H9 (cell line): ENCODE results near the gene ANO9. TPM values are rescaled to one million over a fixed set of nuclear protein-coding genes. Genes with fewer than 3 reads are reported as not detected.
A peak's percentile ranks its signal among the peaks of the same experiment; 100 is the strongest.

Source experiments
- DNase-seq: peaks from one replicate; pipeline ENCODE4 v3.0.0-alpha.2; 2017
- H2AFZ ChIP-seq: one replicate; pipeline ENCODE4 v1.6.1; 2013; ENCODE audit warnings: mild to moderate bottlenecking, low read length, control low read depth, moderate library complexity
- H2AK5ac ChIP-seq: 2 replicates; pipeline ENCODE4 v1.6.1; 2013; ENCODE audit warnings: low read length, control low read depth, mixed read lengths; ENCODE audit not compliant: insufficient read length
- H2BK120ac ChIP-seq: one replicate; pipeline ENCODE4 v1.6.1; 2013; ENCODE audit warnings: low read depth, mild to moderate bottlenecking, low read length, control low read depth, inconsistent platforms; ENCODE audit not compliant: poor library complexity, severe bottlenecking
- H2BK12ac ChIP-seq: 2 replicates; pipeline ENCODE4 v1.6.1; 2013; ENCODE audit warnings: low read length, control low read depth, mixed read lengths, low read depth; ENCODE audit not compliant: insufficient read length
- H2BK15ac ChIP-seq: 2 replicates; pipeline ENCODE4 v1.6.1; 2013; ENCODE audit warnings: low read depth, low read length, control low read depth
- H2BK20ac ChIP-seq: one replicate; pipeline ENCODE4 v1.6.1; 2013; ENCODE audit warnings: low read depth, mild to moderate bottlenecking, low read length, control low read depth, inconsistent platforms; ENCODE audit not compliant: poor library complexity, severe bottlenecking
- H2BK5ac ChIP-seq: 2 replicates; pipeline ENCODE4 v1.6.1; 2013; ENCODE audit warnings: low read length, control low read depth, mixed read lengths; ENCODE audit not compliant: insufficient read length
- H3K14ac ChIP-seq: 2 replicates; pipeline ENCODE4 v1.6.1; 2013; ENCODE audit warnings: low read length, control low read depth; ENCODE audit not compliant: insufficient read depth
- H3K18ac ChIP-seq: 2 replicates; pipeline ENCODE4 v1.6.1; 2013; ENCODE audit warnings: low read depth, mild to moderate bottlenecking, mixed read lengths, low read length, control low read depth; ENCODE audit not compliant: insufficient read length
- H3K23ac ChIP-seq: 2 replicates; pipeline ENCODE4 v1.6.1; 2013; ENCODE audit warnings: low read length, control low read depth, mixed read lengths, low read depth; ENCODE audit not compliant: insufficient read length
- H3K23me2 ChIP-seq: 2 replicates; pipeline ENCODE4 v1.6.1; 2013; ENCODE audit warnings: low read depth, mild to moderate bottlenecking, mixed read lengths, low read length, control low read depth; ENCODE audit not compliant: insufficient read length, poor library complexity, severe bottlenecking
- H3K27ac ChIP-seq: 2 replicates; pipeline ENCODE4 v1.5.1; 2013; ENCODE audit warnings: low read length, control low read depth, mixed read lengths, low read depth; ENCODE audit not compliant: insufficient read length
- H3K27me3 ChIP-seq: 2 replicates; pipeline ENCODE4 v1.6.1; 2013; ENCODE audit warnings: low read length, control low read depth, inconsistent platforms; ENCODE audit not compliant: insufficient read depth
- H3K4ac ChIP-seq: 2 replicates; pipeline ENCODE4 v1.6.1; 2013; ENCODE audit warnings: low read depth, mild to moderate bottlenecking, control low read depth, inconsistent platforms, low read length, moderate library complexity
- H3K4me1 ChIP-seq: 2 replicates; pipeline ENCODE4 v1.6.1; 2013; ENCODE audit warnings: low read length, control low read depth, inconsistent platforms; ENCODE audit not compliant: insufficient read depth
- H3K4me2 ChIP-seq: 2 replicates; pipeline ENCODE4 v1.6.1; 2013; ENCODE audit warnings: low read length, control low read depth, mixed read lengths; ENCODE audit not compliant: insufficient read length, insufficient read depth
- H3K56ac ChIP-seq: 2 replicates; pipeline ENCODE4 v1.6.1; 2013; ENCODE audit warnings: low read depth, mild to moderate bottlenecking, mixed read lengths, low read length, control low read depth; ENCODE audit not compliant: insufficient read length
- H3K79me1 ChIP-seq: 2 replicates; pipeline ENCODE4 v1.6.1; 2013; ENCODE audit warnings: low read depth, mild to moderate bottlenecking, moderate library complexity, low read length, control low read depth, inconsistent platforms; ENCODE audit not compliant: insufficient read depth, poor library complexity, severe bottlenecking
- H3K79me2 ChIP-seq: 2 replicates; pipeline ENCODE4 v1.6.1; 2013; ENCODE audit warnings: low read length, control low read depth, inconsistent platforms; ENCODE audit not compliant: insufficient read depth
- H3K9ac ChIP-seq: 2 replicates; pipeline ENCODE4 v1.6.1; 2013; ENCODE audit warnings: low read length, control low read depth, mixed read lengths; ENCODE audit not compliant: insufficient read length; ENCODE audit errors: extremely low read depth
- H3K9me3 ChIP-seq: one replicate; pipeline ENCODE4 v1.6.1; 2013; ENCODE audit warnings: low read depth, low read length, inconsistent platforms; ENCODE audit not compliant: control insufficient read depth
- H3T11ph ChIP-seq: one replicate; pipeline ENCODE4 v1.6.1; 2013; ENCODE audit warnings: mild to moderate bottlenecking, low read length, control low read depth, inconsistent platforms
- H4K20me1 ChIP-seq: one replicate; pipeline ENCODE4 v1.6.1; 2013; ENCODE audit not compliant: control insufficient read depth, insufficient read length, insufficient read depth
- H4K5ac ChIP-seq: 2 replicates; pipeline ENCODE4 v1.6.1; 2013; ENCODE audit warnings: low read depth, mild to moderate bottlenecking, mixed read lengths, low read length, control low read depth; ENCODE audit not compliant: insufficient read length
- H4K8ac ChIP-seq: replicated peaks from 2 replicates; pipeline ENCODE4 v1.6.1; 2013; ENCODE audit warnings: low read length, control low read depth, mixed read lengths, low read depth; ENCODE audit not compliant: insufficient read length
- H4K91ac ChIP-seq: 2 replicates; pipeline ENCODE4 v1.6.1; 2013; ENCODE audit warnings: low read depth, mild to moderate bottlenecking, moderate library complexity, mixed read lengths, low read length, control low read depth; ENCODE audit not compliant: insufficient read length
- H3K27ac Mint-ChIP-seq, 3 experiments: 2 replicates in 2 of 3; 3 replicates in 1 of 3; pipeline ENCODE4 v1.8.0; 2020 to 2021; ENCODE audit warnings: mixed read lengths in 3 of 3, mild to moderate bottlenecking in 1 of 3, moderate library complexity in 1 of 3
- H3K27me3 Mint-ChIP-seq: 2 replicates; pipeline ENCODE4 v1.8.0; 2021; ENCODE audit warnings: low read depth, mild to moderate bottlenecking, moderate library complexity, mixed read lengths
- H3K36me3 Mint-ChIP-seq, 3 experiments: 2 replicates in 2 of 3; 3 replicates in 1 of 3; pipeline ENCODE4 v1.8.0; 2020 to 2021; ENCODE audit warnings: low read depth in 3 of 3, mixed read lengths in 3 of 3; ENCODE audit not compliant: insufficient read depth in 1 of 3
- H3K4me1 Mint-ChIP-seq, 2 experiments: 2 replicates each; pipeline ENCODE4 v1.8.0; 2020; ENCODE audit warnings: mixed read lengths in 2 of 2
- H3K4me3 Mint-ChIP-seq, 2 experiments: 2 replicates in 1 of 2; 3 replicates in 1 of 2; pipeline ENCODE4 v1.8.0; 2020 to 2021; ENCODE audit warnings: mild to moderate bottlenecking in 2 of 2, mixed read lengths in 2 of 2, moderate library complexity in 1 of 2
- H3K9me3 Mint-ChIP-seq, 2 experiments: 2 replicates in 1 of 2; 3 replicates in 1 of 2; pipeline ENCODE4 v1.8.0; 2020; ENCODE audit warnings: mild to moderate bottlenecking in 2 of 2, mixed read lengths in 2 of 2, moderate library complexity in 1 of 2
- CTCF ChIP-seq: fragments of 200-600 bp; sonication (generic); conservative IDR thresholded peaks from 3 replicates; pipeline ENCODE4 v1.8.0; 2021; ENCODE audit warnings: antibody characterized with exemption, mild to moderate bottlenecking
- WGBS: extraction: QIAGEN DNeasy Blood & Tissue Kit; methylation state at CpG from one replicate; pipeline ENCODE4 v1.1.7; 2013; ENCODE audit warnings: missing lambda C conversion rate, low lambda C conversion rate, mixed read lengths; ENCODE audit not compliant: insufficient read length; ENCODE audit errors: extremely low coverage; 5-methylcytosine and 5-hydroxymethylcytosine counted together
- total RNA-seq: library from RNA; stranded (reverse); gene quantifications from 2 replicates; pipeline ENCODE4 v1.2.1, GENCODE V29; 2021

The ANO9 gene
- total RNA-seq, 1 experiment from 2014 or later: 13.1 TPM

GRCh38 chr11:462107-462890 lies 20.5 kb upstream of the ANO9 start:
- Histone ChIP-seq H3K9me3 (no peaks in the 10 kb centered on the region), H3K79me1 (no peaks in the 10 kb centered on the region), H2BK5ac (no peak overlapping the region), H3K14ac (no peak overlapping the region), H3K4me1 (no peaks in the 10 kb centered on the region), H2BK15ac (no peak overlapping the region), H3K23ac (no peak overlapping the region), H3K23me2 (no peaks in the 10 kb centered on the region), H3K4ac (no peak overlapping the region), H4K91ac (no peak overlapping the region), H2AFZ (no peak overlapping the region), H2BK120ac (no peak overlapping the region), H4K8ac (no peak overlapping the region), H3K9ac (no peak overlapping the region), H3K79me2 (peaks cover 8% of the 10 kb centered on the region; the same call in 1 of the 2 replicates), H2BK20ac (no peak overlapping the region), H3K4me2 (no peak overlapping the region), H3K27me3 (no peaks in the 10 kb centered on the region), H3K27ac (no peak overlapping the region), H3K18ac (no peak overlapping the region), H2AK5ac (no peak overlapping the region), H4K5ac (no peak overlapping the region), H4K20me1 (no peaks in the 10 kb centered on the region), H2BK12ac (no peak overlapping the region), H3K56ac (no peak overlapping the region), H3T11ph (no peak overlapping the region)
- Mint-ChIP-seq H3K27me3 (no peaks in the 10 kb centered on the region), H3K4me1 (peaks cover 16 to 17% of the 10 kb centered on the region in 2 experiments), H3K27ac (peak overlapping the region in 2 of 3 experiments; percentile 55 to 70; a peak in 1 of 7 replicates), H3K4me3 (no peak overlapping the region), H3K9me3 (no peaks in the 10 kb centered on the region), H3K36me3 (peaks cover 13 to 40% (median 40%) of the 10 kb centered on the region in 3 experiments)
- TF ChIP-seq CTCF: no peak
- no CpG with 5 or more reads among the region's 16 CpGs for WGBS
- DNase-seq: no peak
